Natural killer cell (primary cell): Measurements from ENCODE around the gene NEK1. TPM values are rescaled to one million over a fixed set of nuclear protein-coding genes. Genes with fewer than 3 reads are reported as not detected.

Experiments used
- ATAC-seq, 3 donors: fragments of 150-1000 bp in 2 of 3; fragments of 200-7000 bp in 1 of 3; cut with Tn5 transposase; 1 replicate in 1 of 3; 2 replicates in 2 of 3; pipeline ENCODE4 v1.10.0; 2021; ENCODE audit warnings: mild to moderate bottlenecking in 2 of 3, moderate library complexity in 2 of 3
- DNase-seq, 2 donors: peaks; one replicate each; pipeline versions ENCODE4 v3.0.0 to v3.0.0-alpha.2; 2013 to 2021; ENCODE audit warnings: mixed read lengths in 1 of 2
- H3K27ac ChIP-seq: one replicate; pipeline ENCODE4 v1.5.1; 2013; ENCODE audit warnings: mild to moderate bottlenecking, low read length
- H3K27me3 ChIP-seq: one replicate; pipeline ENCODE4 v1.6.1; 2013; ENCODE audit warnings: low read length; ENCODE audit not compliant: control insufficient read depth, insufficient read depth
- H3K36me3 ChIP-seq: one replicate; pipeline ENCODE4 v1.6.1; 2013; ENCODE audit warnings: low read length; ENCODE audit not compliant: control insufficient read depth, insufficient read depth
- H3K4me1 ChIP-seq: one replicate; pipeline ENCODE4 v1.6.1; 2013; ENCODE audit warnings: low read length; ENCODE audit not compliant: control insufficient read depth, insufficient read depth
- H3K4me3 ChIP-seq: one replicate; pipeline ENCODE4 v1.5.1; 2013; ENCODE audit warnings: low read length
- H3K9me3 ChIP-seq: one replicate; pipeline ENCODE4 v1.6.1; 2013; ENCODE audit warnings: low read length; ENCODE audit not compliant: control insufficient read depth, insufficient read depth
- H3K27ac Mint-ChIP-seq, 2 donors: one replicate each; pipeline ENCODE4 v1.8.0; 2022; ENCODE audit warnings: mild to moderate bottlenecking in 2 of 2, mixed read lengths in 2 of 2, moderate library complexity in 1 of 2
- H3K27me3 Mint-ChIP-seq, 2 donors: one replicate each; pipeline ENCODE4 v1.8.0; 2022; ENCODE audit warnings: low read depth in 2 of 2, mixed read lengths in 2 of 2
- H3K36me3 Mint-ChIP-seq: one replicate; pipeline ENCODE4 v1.8.0; 2022; ENCODE audit warnings: mixed read lengths
- H3K4me1 Mint-ChIP-seq, 2 donors: one replicate each; pipeline ENCODE4 v1.8.0; 2022; ENCODE audit warnings: mixed read lengths in 2 of 2
- H3K4me3 Mint-ChIP-seq: one replicate; pipeline ENCODE4 v1.8.0; 2022; ENCODE audit warnings: mild to moderate bottlenecking, moderate library complexity, mixed read lengths
- H3K9me3 Mint-ChIP-seq, 2 donors: one replicate each; pipeline ENCODE4 v1.8.0; 2022; ENCODE audit warnings: mixed read lengths in 2 of 2
- CTCF ChIP-seq: fragments of 200-600 bp; IDR thresholded peaks from one replicate; pipeline ENCODE4 v1.8.0; 2022; ENCODE audit warnings: antibody characterized with exemption
- WGBS: methylation state at CpG from one replicate; pipeline ENCODE4 v1.1.7; 2013; ENCODE audit warnings: missing lambda C conversion rate; ENCODE audit not compliant: insufficient coverage; 5-methylcytosine and 5-hydroxymethylcytosine counted together
- intact Hi-C: fragments of 100-400 bp; cut with micrococcal nuclease; formaldehyde crosslinking; loops from one replicate; pipeline ENCODE4 v1.14.2; 2022
- total RNA-seq, 4 donors: library from RNA; stranded (reverse); fragments of 120-200 nt in 1 of 4; gene quantifications; one replicate each; pipeline versions ENCODE4 v1.2.3 to v1.2.4, GENCODE V29; 2013 to 2022

NEK1 gene
- total RNA-seq, 3 donors from 2014 or later (not counting 1 experiment from before 2014, with no cell fraction given): 16.4 to 24.9 (median 19.0) TPM

- Mint-ChIP-seq H3K27ac (no peak overlapping the region), H3K4me1 (no peaks in the 10 kb centered on the region), H3K27me3 (peaks cover 3 to 32% of the 10 kb centered on the region in 2 donors), H3K36me3 (no peaks in the 10 kb centered on the region), H3K4me3 (no peak overlapping the region), H3K9me3 (no peaks in the 10 kb centered on the region)
- H3K4me1 ChIP-seq: no peaks in the 10 kb centered on the region
- no peaks in the 10 kb centered on the region for H3K27me3 ChIP-seq
- no peak for TF ChIP-seq CTCF
- DNase-seq (no peak), ATAC-seq (no peak)
- no peak overlapping the region for H3K27ac ChIP-seq
- intact Hi-C loops: no loop called here
- no peaks in the 10 kb centered on the region for H3K36me3 ChIP-seq
- WGBS: 86% methylated on average over 3 of the region's 3 CpGs
- H3K9me3 ChIP-seq: no peaks in the 10 kb centered on the region
- no peak overlapping the region for H3K4me3 ChIP-seq
Observed at GRCh38 chr4:169359961-169360360, 252.4 kb downstream of the NEK1 start.

- intact Hi-C loops: no loop called here
- no peaks in the 10 kb centered on the region for H3K9me3 Mint-ChIP-seq
Observed at GRCh38 chr4:169352360-169352759, 260.0 kb downstream of the NEK1 start.

GRCh38 chr4:169351872-169352271 is 260.5 kb downstream of the NEK1 start:
- no peak overlapping the region for H3K4me3 Mint-ChIP-seq
- no peak overlapping the region for H3K27ac ChIP-seq
- H3K4me3 ChIP-seq: no peak overlapping the region
- H3K36me3 Mint-ChIP-seq: no peaks in the 10 kb centered on the region
- H3K36me3 ChIP-seq: no peaks in the 10 kb centered on the region
- H3K27me3 Mint-ChIP-seq: peaks cover 0 to 7% of the 10 kb centered on the region in 2 donors
- no peak for ATAC-seq
- no peak for TF ChIP-seq CTCF
- no peaks in the 10 kb centered on the region for H3K9me3 ChIP-seq
- H3K27ac Mint-ChIP-seq: no peak overlapping the region
- H3K27me3 ChIP-seq: no peaks in the 10 kb centered on the region
- H3K4me1 Mint-ChIP-seq: no peaks in the 10 kb centered on the region
- no peak for DNase-seq
- no peaks in the 10 kb centered on the region for H3K4me1 ChIP-seq
- no peaks in the 10 kb centered on the region for H3K9me3 Mint-ChIP-seq
- 89% methylated on average over 7 of the region's 7 CpGs for WGBS
- intact Hi-C loops: no loop called here

More at GRCh38 chr4:169352360-169352759, 260.0 kb downstream of the NEK1 start:
- H3K27ac ChIP-seq: no peak overlapping the region
- H3K4me1 ChIP-seq: no peaks in the 10 kb centered on the region
- Mint-ChIP-seq H3K36me3 (no peaks in the 10 kb centered on the region), H3K27me3 (peaks cover 0 to 7% of the 10 kb centered on the region in 2 donors), H3K27ac (no peak overlapping the region), H3K4me3 (no peak overlapping the region), H3K4me1 (no peaks in the 10 kb centered on the region)
- H3K4me3 ChIP-seq: no peak overlapping the region
- DNase-seq: no peak
- no peaks in the 10 kb centered on the region for H3K36me3 ChIP-seq
- no peaks in the 10 kb centered on the region for H3K9me3 ChIP-seq
- TF ChIP-seq CTCF: no peak
- no peaks in the 10 kb centered on the region for H3K27me3 ChIP-seq
- no peak for ATAC-seq
- 100% methylated on average over 2 of the region's 3 CpGs for WGBS

- no peak for ATAC-seq
- no peak for TF ChIP-seq CTCF
- H3K9me3 ChIP-seq: no peaks in the 10 kb centered on the region
- Mint-ChIP-seq H3K27me3 (peaks cover 0 to 7% of the 10 kb centered on the region in 2 donors), H3K9me3 (no peaks in the 10 kb centered on the region), H3K27ac (no peak overlapping the region), H3K4me3 (no peak overlapping the region), H3K4me1 (no peaks in the 10 kb centered on the region), H3K36me3 (no peaks in the 10 kb centered on the region)
- H3K27ac ChIP-seq: no peak overlapping the region
- 87% methylated on average over 4 of the region's 4 CpGs for WGBS
- intact Hi-C loops: no loop called here
- H3K27me3 ChIP-seq: no peaks in the 10 kb centered on the region
- no peak for DNase-seq
- H3K4me1 ChIP-seq: no peaks in the 10 kb centered on the region
- no peak overlapping the region for H3K4me3 ChIP-seq
- no peaks in the 10 kb centered on the region for H3K36me3 ChIP-seq
Observed at GRCh38 chr4:169348541-169348940, 263.8 kb downstream of the NEK1 start.
